Measurements from ENCODE around the gene MYOD1.

GRCh38 chr11:17693531-17693930 is 25.8 kb upstream of the MYOD1 start:
- TF ChIP-seq CTCF (IDR thresholded peaks at IDR 0.05) (no peak), POLR2AphosphoS5 (IDR thresholded peaks at IDR 0.05) (no peak), EP300 (IDR thresholded peaks at IDR 0.05) (no peak)

All from gastroesophageal sphincter (tissue), 3 donors.